ENCODE data around the gene SPEN.
"Not testable (repeated sequence)": the region's sequence is repeated elsewhere in the genome, so short reads cannot be mapped to it uniquely, and the experiment has no call there.

SPEN gene

GRCh38 chr1:15846056-15846455 lies 1.5 kb upstream of the SPEN start:
- not testable (repeated sequence) for H3K9me3 Mint-ChIP-seq, H3K36me3 Mint-ChIP-seq, H3K27me3 Mint-ChIP-seq
- H3K27ac Mint-ChIP-seq, result peak overlapping the region; percentile 62
- peaks cover 33% of the 10 kb centered on the region for H3K4me1 Mint-ChIP-seq
- H3K4me3 Mint-ChIP-seq, result peak overlapping the region; percentile 55

GRCh38 chr1:15847893-15848142 lies 311 bp downstream of the SPEN start:
- H3K27ac Mint-ChIP-seq, result peak overlapping the region; percentile 85
- no peaks in the 10 kb centered on the region for H3K36me3 Mint-ChIP-seq
- H3K4me3 Mint-ChIP-seq, result peak overlapping the region; percentile 91
- H3K4me1 Mint-ChIP-seq, result peaks cover 50% of the 10 kb centered on the region
- no peaks in the 10 kb centered on the region for H3K27me3 Mint-ChIP-seq
- no peaks in the 10 kb centered on the region for H3K9me3 Mint-ChIP-seq

- peak overlapping the region; percentile 97 for H3K27ac Mint-ChIP-seq
- H3K9me3 Mint-ChIP-seq, result no peaks in the 10 kb centered on the region
- peaks cover 51% of the 10 kb centered on the region for H3K4me1 Mint-ChIP-seq
- H3K27me3 Mint-ChIP-seq, result no peaks in the 10 kb centered on the region
- H3K4me3 Mint-ChIP-seq, result peak overlapping the region; percentile 93
- no peaks in the 10 kb centered on the region for H3K36me3 Mint-ChIP-seq
These were observed 829 bp downstream of the SPEN start for GRCh38 chr1:15848143-15848928.

- Mint-ChIP-seq H3K9me3 (no peaks in the 10 kb centered on the region), H3K4me1 (peaks cover 46% of the 10 kb centered on the region), H3K27me3 (no peaks in the 10 kb centered on the region), H3K27ac (peak overlapping the region; percentile 97), H3K4me3 (peak overlapping the region; percentile 93), H3K36me3 (no peaks in the 10 kb centered on the region)
These were observed 1.6 kb downstream of the SPEN start for GRCh38 chr1:15848929-15849774.

- H3K4me1 Mint-ChIP-seq, result peaks cover 49% of the 10 kb centered on the region
- peak overlapping the region; percentile 93 for H3K4me3 Mint-ChIP-seq
- H3K27ac Mint-ChIP-seq, result peak overlapping the region; percentile 97
- H3K27me3 Mint-ChIP-seq, result no peaks in the 10 kb centered on the region
- no peaks in the 10 kb centered on the region for H3K9me3 Mint-ChIP-seq
- no peaks in the 10 kb centered on the region for H3K36me3 Mint-ChIP-seq
These were observed 2.3 kb downstream of the SPEN start for GRCh38 chr1:15849775-15850324.

- H3K27me3 Mint-ChIP-seq, result no peaks in the 10 kb centered on the region
- peak overlapping the region; percentile 93 for H3K4me3 Mint-ChIP-seq
- H3K36me3 Mint-ChIP-seq, result no peaks in the 10 kb centered on the region
- H3K27ac Mint-ChIP-seq, result no peak overlapping the region
- H3K9me3 Mint-ChIP-seq, result no peaks in the 10 kb centered on the region
- peaks cover 48% of the 10 kb centered on the region for H3K4me1 Mint-ChIP-seq
These were observed 3.0 kb downstream of the SPEN start for GRCh38 chr1:15850471-15851001.

GRCh38 chr1:15851210-15852035 lies 3.9 kb downstream of the SPEN start:
- H3K36me3 Mint-ChIP-seq, result no peaks in the 10 kb centered on the region
- H3K9me3 Mint-ChIP-seq, result no peaks in the 10 kb centered on the region
- H3K4me3 Mint-ChIP-seq, result peak overlapping the region; percentile 73
- peak overlapping the region; percentile 68 for H3K27ac Mint-ChIP-seq
- H3K4me1 Mint-ChIP-seq, result peaks cover 45% of the 10 kb centered on the region
- no peaks in the 10 kb centered on the region for H3K27me3 Mint-ChIP-seq

GRCh38 chr1:15852036-15852827 lies 4.7 kb downstream of the SPEN start:
- Mint-ChIP-seq H3K27me3 (no peaks in the 10 kb centered on the region), H3K27ac (no peak overlapping the region), H3K4me3 (peak overlapping the region; percentile 73), H3K4me1 (peaks cover 46% of the 10 kb centered on the region), H3K36me3 (no peaks in the 10 kb centered on the region), H3K9me3 (no peaks in the 10 kb centered on the region)

GRCh38 chr1:15852828-15853302 lies 5.4 kb downstream of the SPEN start:
- H3K9me3 Mint-ChIP-seq, result no peaks in the 10 kb centered on the region
- no peaks in the 10 kb centered on the region for H3K27me3 Mint-ChIP-seq
- H3K4me3 Mint-ChIP-seq, result no peak overlapping the region
- no peaks in the 10 kb centered on the region for H3K36me3 Mint-ChIP-seq
- H3K4me1 Mint-ChIP-seq, result peaks cover 46% of the 10 kb centered on the region
- H3K27ac Mint-ChIP-seq, result no peak overlapping the region

- H3K27ac Mint-ChIP-seq, result no peak overlapping the region
- peak overlapping the region; percentile 19 for H3K4me3 Mint-ChIP-seq
- H3K4me1 Mint-ChIP-seq, result peaks cover 37% of the 10 kb centered on the region
- peaks cover 2% of the 10 kb centered on the region for H3K36me3 Mint-ChIP-seq
- H3K27me3 Mint-ChIP-seq, result no peaks in the 10 kb centered on the region
- no peaks in the 10 kb centered on the region for H3K9me3 Mint-ChIP-seq
These were observed 9.4 kb downstream of the SPEN start for GRCh38 chr1:15856888-15857287.

GRCh38 chr1:15858069-15858670 lies 10.7 kb downstream of the SPEN start:
- Mint-ChIP-seq H3K9me3 (no peaks in the 10 kb centered on the region), H3K4me3 (peak overlapping the region; percentile 37), H3K27me3 (no peaks in the 10 kb centered on the region), H3K4me1 (peaks cover 35% of the 10 kb centered on the region), H3K27ac (no peak overlapping the region), H3K36me3 (peaks cover 2% of the 10 kb centered on the region)

GRCh38 chr1:15858672-15859372 lies 11.3 kb downstream of the SPEN start:
- Mint-ChIP-seq H3K4me3 (no peak overlapping the region), H3K27ac (no peak overlapping the region), H3K4me1 (peaks cover 39% of the 10 kb centered on the region), H3K27me3 (no peaks in the 10 kb centered on the region), H3K36me3 (peaks cover 2% of the 10 kb centered on the region), H3K9me3 (no peaks in the 10 kb centered on the region)

- Mint-ChIP-seq H3K27me3 (no peaks in the 10 kb centered on the region), H3K4me1 (peaks cover 51% of the 10 kb centered on the region), H3K9me3 (no peaks in the 10 kb centered on the region), H3K27ac (no peak overlapping the region), H3K36me3 (peaks cover under 1% of the 10 kb centered on the region), H3K4me3 (no peak overlapping the region)
These were observed 15.8 kb downstream of the SPEN start for GRCh38 chr1:15863156-15863901.
